K562 treated with DMSO at 1 percent for 4 hours (cell line): ENCODE data around the gene SERPINA3. TPM values are rescaled to one million over a fixed set of nuclear protein-coding genes. Genes with fewer than 3 reads are reported as not detected.

ENCODE experiments used
- total RNA-seq: library from RNA; unstranded; fragments of 300-600 nt; gene quantifications from 2 replicates; pipeline ENCODE4 v1.2.3, GENCODE V29; 2022; ENCODE audit not compliant: insufficient read depth

Gene SERPINA3
- total RNA-seq, result not detected in 2 replicates

DNA sequence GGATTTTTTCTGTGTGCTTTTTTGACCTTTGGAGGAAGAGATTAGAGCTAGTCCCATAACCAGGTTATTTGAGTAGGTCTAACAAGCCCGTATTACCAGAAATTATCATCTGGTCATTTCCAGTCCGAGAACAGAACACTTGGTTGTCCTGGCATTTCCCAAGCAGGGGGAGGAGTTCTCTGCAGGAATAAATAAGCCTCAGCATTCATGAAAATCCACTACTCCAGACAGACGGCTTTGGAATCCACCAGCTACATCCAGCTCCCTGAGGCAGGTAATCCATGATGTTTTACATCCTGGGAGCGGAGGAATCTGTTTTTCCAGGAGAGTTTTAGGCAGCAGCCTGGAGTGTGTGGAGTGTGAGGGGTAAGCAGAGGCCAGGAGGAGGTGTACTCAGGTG, at the start of gene SERPINA3:
Gene SERPINA3, plus strand, starts transcription at position 218 of the 400 bp plus-strand sequence. CDS start 2,051 bp downstream, outside the sequence.

DNA sequence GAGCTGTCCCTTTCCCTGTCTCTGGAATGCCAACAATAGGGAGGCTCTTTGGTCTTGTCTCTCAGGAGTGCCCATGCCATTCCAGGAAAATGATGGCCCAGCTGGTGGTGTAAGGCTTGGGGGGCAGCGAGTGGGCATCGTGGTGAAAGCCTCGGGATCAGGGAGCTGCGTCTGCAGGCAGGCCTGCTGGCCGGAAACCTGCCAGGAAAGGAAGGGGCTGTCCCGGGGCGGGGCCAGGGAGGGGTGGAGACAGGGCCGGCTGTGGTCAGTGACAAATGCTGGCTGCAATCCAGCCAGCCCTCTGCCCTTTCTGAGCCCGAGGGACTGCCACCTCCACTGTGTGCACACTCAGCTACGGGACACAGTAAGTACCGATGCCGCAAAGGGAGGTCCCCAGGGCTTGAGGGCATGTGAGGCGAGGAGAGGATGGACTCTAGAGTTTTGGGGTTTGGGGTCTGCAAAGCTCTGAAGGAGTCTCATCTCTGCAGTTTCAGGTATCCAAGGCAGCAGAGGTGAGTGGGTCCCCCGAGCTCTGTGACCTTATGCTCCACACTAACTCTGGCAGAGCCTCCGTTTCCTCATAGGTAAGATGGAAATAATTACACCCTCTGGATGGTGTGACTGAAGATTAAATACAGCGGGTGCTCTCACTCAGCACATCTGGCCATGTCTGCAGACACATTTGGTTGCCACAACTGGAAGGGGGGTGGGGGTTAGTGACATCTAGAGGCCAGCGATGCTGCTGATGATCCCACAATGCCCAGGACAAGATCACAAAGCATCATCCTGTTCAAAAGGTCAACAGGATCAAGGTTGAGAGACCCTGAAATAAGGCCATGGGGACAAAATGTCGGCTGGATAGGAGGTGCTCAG, 30.8 kb upstream of the SERPINA3 start, which contains the start of gene SERPINA5:
Gene SERPINA5, plus strand, starts transcription at position 300 of the 873 bp plus-strand sequence. CDS start 5,937 bp downstream, outside the sequence.

Other genes starting within 250 kb of the SERPINA3 start
- gene SERPINA2, start 245.7 kb upstream of the SERPINA3 start, total RNA-seq, result not detected in 2 replicates
- not detected in 2 replicates for gene SERPINA1, start 223.8 kb upstream of the SERPINA3 start, total RNA-seq
- gene SERPINA11, start 159.6 kb upstream of the SERPINA3 start, total RNA-seq, result not detected in 2 replicates
- gene SERPINA9, start 136.2 kb upstream of the SERPINA3 start, total RNA-seq, result not detected in 2 replicates
- not detected in 2 replicates for gene SERPINA12, start 102.9 kb upstream of the SERPINA3 start, total RNA-seq
- gene SERPINA4, start 50.9 kb upstream of the SERPINA3 start, total RNA-seq, result not detected in 2 replicates
- not detected in 2 replicates for gene SERPINA5, start 31.0 kb upstream of the SERPINA3 start, total RNA-seq
- not detected in 2 replicates for gene GSC, start 157.7 kb downstream of the SERPINA3 start, total RNA-seq